ENCODE data around the gene TECTA.

DNA sequence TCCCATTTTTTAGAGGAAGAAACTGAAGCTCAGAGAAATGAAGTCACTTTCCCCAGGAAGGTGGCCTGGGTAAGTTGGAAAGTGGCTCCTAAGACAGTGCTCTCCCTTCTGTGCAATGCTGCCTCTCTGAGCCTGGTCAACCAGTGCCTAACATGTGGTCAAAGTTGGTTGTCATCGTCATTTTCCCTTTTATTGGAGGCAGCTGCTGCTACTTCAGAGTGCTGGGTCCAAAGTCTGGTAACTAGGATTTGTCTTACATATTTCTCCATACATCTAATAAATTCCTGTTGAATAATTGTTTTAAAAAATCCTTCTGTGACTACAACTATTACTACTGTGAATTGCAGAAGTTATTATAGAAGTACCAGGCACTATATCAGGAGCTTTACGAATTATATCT lies 48.1 kb downstream of the TECTA start:
- TF ChIP-seq, protein P1, sequence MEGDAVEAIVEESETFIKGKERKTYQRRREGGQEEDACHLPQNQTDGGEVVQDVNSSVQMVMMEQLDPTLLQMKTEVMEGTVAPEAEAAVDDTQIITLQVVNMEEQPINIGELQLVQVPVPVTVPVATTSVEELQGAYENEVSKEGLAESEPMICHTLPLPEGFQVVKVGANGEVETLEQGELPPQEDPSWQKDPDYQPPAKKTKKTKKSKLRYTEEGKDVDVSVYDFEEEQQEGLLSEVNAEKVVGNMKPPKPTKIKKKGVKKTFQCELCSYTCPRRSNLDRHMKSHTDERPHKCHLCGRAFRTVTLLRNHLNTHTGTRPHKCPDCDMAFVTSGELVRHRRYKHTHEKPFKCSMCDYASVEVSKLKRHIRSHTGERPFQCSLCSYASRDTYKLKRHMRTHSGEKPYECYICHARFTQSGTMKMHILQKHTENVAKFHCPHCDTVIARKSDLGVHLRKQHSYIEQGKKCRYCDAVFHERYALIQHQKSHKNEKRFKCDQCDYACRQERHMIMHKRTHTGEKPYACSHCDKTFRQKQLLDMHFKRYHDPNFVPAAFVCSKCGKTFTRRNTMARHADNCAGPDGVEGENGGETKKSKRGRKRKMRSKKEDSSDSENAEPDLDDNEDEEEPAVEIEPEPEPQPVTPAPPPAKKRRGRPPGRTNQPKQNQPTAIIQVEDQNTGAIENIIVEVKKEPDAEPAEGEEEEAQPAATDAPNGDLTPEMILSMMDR (IDR thresholded peaks at IDR 0.05; ENCODE audit: borderline replicate concordance, extremely low read depth, low read length, poor library complexity, severe bottlenecking), result no peak
- TF ChIP-seq EZH2 (IDR thresholded peaks at IDR 0.05; ENCODE audit: borderline replicate concordance, low read depth, low read length, severe bottlenecking), result no peak
